ENCODE measurements around the gene WDR91. TPM values are rescaled to one million over a fixed set of nuclear protein-coding genes. Genes with fewer than 3 reads are reported as not detected.

Gene WDR91
- total RNA-seq, 2 experiments from 2014 or later, result 10.7 to 11.6 TPM

DNA sequence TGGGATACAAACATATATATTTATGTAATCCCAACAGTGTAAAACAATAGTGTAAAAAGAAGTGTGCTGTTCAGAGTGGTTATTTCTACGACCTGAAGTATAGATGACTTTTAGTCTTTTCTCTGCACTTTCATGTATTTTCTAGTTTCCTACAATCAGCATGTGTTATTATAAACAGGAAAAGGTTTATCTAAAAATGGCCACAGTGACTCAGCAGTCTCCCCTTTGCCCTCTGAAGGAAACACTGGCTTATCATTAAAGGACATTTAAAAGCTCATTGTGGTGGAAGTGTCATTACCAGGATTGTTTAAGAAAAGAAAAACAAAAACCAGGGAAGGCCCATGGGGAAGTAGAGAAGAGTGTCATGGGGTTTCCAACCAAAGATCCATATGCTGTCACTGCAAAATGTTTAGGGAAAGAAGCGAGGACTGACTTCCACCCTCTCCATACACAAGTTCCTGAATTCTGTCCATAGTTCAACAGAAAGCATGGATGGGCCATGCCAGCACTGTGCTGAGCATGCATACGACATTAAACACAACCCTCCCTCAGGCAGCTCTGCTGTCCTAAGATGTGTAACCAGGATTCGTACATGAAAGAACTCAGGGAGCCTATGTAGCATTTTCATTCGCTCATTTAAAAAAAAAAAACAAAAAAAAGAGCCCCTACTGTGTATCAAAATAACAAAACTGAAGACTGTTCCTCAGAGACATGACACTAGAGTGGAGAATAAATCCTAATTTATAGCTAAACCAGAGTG lies 51.0 kb downstream of the WDR91 start:
- peaks cover 34% of the 10 kb centered on the region for H3K9me3 Mint-ChIP-seq
- H3K27ac Mint-ChIP-seq, result peak overlapping the region; percentile 83
- no peaks in the 10 kb centered on the region for H3K27me3 Mint-ChIP-seq
- H3K4me3 Mint-ChIP-seq, result peak overlapping the region; percentile 33
- ChIA-PET CTCF (interaction anchor here (1.0 to 2.8 kb wide), 4 partner anchors 8 to 176 kb away, joined by 3 to 31 read pairs (median 6); partner anchors contain the start of genes CYREN and TMEM140), POLR2A (interaction anchor here (7.1 kb wide), 2 partner anchors 10 to 11 kb away, joined by 53 to 90 read pairs; partner anchors contain the start of genes CYREN and TMEM140)
- peaks cover 54% of the 10 kb centered on the region for H3K4me1 Mint-ChIP-seq
- peak; percentile 18 for DNase-seq
- H3K36me3 Mint-ChIP-seq (ENCODE audit: low read depth), result peaks cover 94% of the 10 kb centered on the region

GRCh38 chr7:135159359-135160085 lies 51.8 kb downstream of the WDR91 start:
- ChIA-PET CTCF (interaction anchor here (1.0 to 2.8 kb wide), 4 partner anchors 8 to 175 kb away, joined by 3 to 31 read pairs (median 6); partner anchors contain the start of genes CYREN and TMEM140), POLR2A (interaction anchor here (7.1 kb wide), 2 partner anchors 10 kb away, joined by 53 to 90 read pairs; partner anchors contain the start of genes CYREN and TMEM140)
- no peak for DNase-seq
- H3K36me3 Mint-ChIP-seq (ENCODE audit: low read depth), result peaks cover 94% of the 10 kb centered on the region
- H3K9me3 Mint-ChIP-seq, result peaks cover 42% of the 10 kb centered on the region
- H3K4me1 Mint-ChIP-seq, result peaks cover 59% of the 10 kb centered on the region
- H3K27me3 Mint-ChIP-seq, result no peaks in the 10 kb centered on the region
- no peak overlapping the region for H3K4me3 Mint-ChIP-seq
- peak overlapping the region; percentile 83 for H3K27ac Mint-ChIP-seq

- ChIA-PET CTCF (interaction anchor here (0.8 kb wide), 1 partner anchor 11 kb away, joined by 3 read pairs; no protein-coding TSS in a partner anchor), POLR2A (interaction anchor here (7.1 kb wide), 2 partner anchors 9 to 11 kb away, joined by 53 to 90 read pairs; partner anchors contain the start of genes CYREN and TMEM140)
- H3K27me3 Mint-ChIP-seq, result no peaks in the 10 kb centered on the region
Observed at GRCh38 chr7:135158874-135159273, 52.5 kb downstream of the WDR91 start.

DNA sequence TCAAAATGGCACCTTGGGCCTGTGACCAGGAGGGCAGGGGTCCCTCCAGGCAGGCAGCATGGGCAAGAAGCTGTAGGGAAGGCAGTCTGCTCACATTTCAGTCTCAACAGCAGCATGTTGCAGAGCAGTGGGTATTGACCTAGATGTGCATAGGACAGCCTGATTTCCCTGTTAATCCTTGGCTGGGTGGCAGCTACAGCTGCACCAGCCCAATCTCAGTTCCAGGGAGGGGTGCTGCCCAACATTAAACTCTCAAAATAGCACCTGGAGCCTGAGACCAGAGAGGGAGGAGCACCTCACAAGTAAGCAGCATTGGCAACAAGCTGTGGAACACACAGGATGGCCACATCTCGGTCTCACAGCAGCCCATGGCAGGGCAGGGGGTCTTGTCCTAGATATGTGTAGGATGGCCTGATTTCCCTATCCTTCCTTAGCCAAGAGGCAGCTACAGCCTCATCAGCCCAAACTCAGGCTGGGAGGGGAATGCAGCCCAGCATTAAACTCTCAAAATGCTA lies 53.1 kb downstream of the WDR91 start:
- Mint-ChIP-seq H3K4me3 (no peak overlapping the region), H3K9me3 (peaks cover 53% of the 10 kb centered on the region), H3K27ac (no peak overlapping the region), H3K36me3 (ENCODE audit: low read depth) (peaks cover 98% of the 10 kb centered on the region), H3K4me1 (peaks cover 65% of the 10 kb centered on the region), H3K27me3 (no peaks in the 10 kb centered on the region)
- ChIA-PET CTCF (interaction anchor here (0.8 to 2.0 kb wide), 3 partner anchors 10 to 11 kb away, joined by 3 to 7 read pairs (median 4); partner anchors contain the start of gene TMEM140), POLR2A (interaction anchor here (7.1 kb wide), 2 partner anchors 9 to 12 kb away, joined by 53 to 90 read pairs; partner anchors contain the start of genes CYREN and TMEM140)
- DNase-seq, result no peak

More at GRCh38 chr7:135158874-135159273, 52.5 kb downstream of the WDR91 start:
- H3K9me3 Mint-ChIP-seq, result peaks cover 48% of the 10 kb centered on the region
- no peak overlapping the region for H3K4me3 Mint-ChIP-seq
- H3K36me3 Mint-ChIP-seq (ENCODE audit: low read depth), result peaks cover 94% of the 10 kb centered on the region
- no peak for DNase-seq
- H3K4me1 Mint-ChIP-seq, result peaks cover 62% of the 10 kb centered on the region
- H3K27ac Mint-ChIP-seq, result peak overlapping the region; percentile 83

GRCh38 chr7:135156290-135156689 lies 55.0 kb downstream of the WDR91 start:
- no peaks in the 10 kb centered on the region for H3K27me3 Mint-ChIP-seq
- H3K4me1 Mint-ChIP-seq, result peaks cover 68% of the 10 kb centered on the region
- DNase-seq, result no peak
- H3K27ac Mint-ChIP-seq, result no peak overlapping the region
- peaks cover 99% of the 10 kb centered on the region for H3K36me3 Mint-ChIP-seq (ENCODE audit: low read depth)
- CTCF ChIA-PET, result interaction anchor here (2.0 kb wide), 1 partner anchor 13 kb away, joined by 7 read pairs; no protein-coding TSS in a partner anchor
- H3K4me3 Mint-ChIP-seq, result no peak overlapping the region
- POLR2A ChIA-PET, result interaction anchor here (7.1 kb wide), 2 partner anchors 7 to 14 kb away, joined by 53 to 90 read pairs; partner anchors contain the start of genes CYREN and TMEM140
- H3K9me3 Mint-ChIP-seq, result peaks cover 46% of the 10 kb centered on the region

GRCh38 chr7:135154734-135155133 lies 56.6 kb downstream of the WDR91 start:
- peaks cover 46% of the 10 kb centered on the region for H3K9me3 Mint-ChIP-seq
- H3K36me3 Mint-ChIP-seq (ENCODE audit: low read depth), result peaks cover 97% of the 10 kb centered on the region
- H3K4me3 Mint-ChIP-seq, result no peak overlapping the region
- H3K27ac Mint-ChIP-seq, result no peak overlapping the region
- ChIA-PET POLR2A (interaction anchor here (1.0 kb wide), 1 partner anchor 9 kb away, joined by 3 read pairs; no protein-coding TSS in a partner anchor), CTCF (interaction anchor here (1.0 kb wide), 1 partner anchor 823 kb away, joined by 3 read pairs; no protein-coding TSS in a partner anchor)
- H3K4me1 Mint-ChIP-seq, result peaks cover 67% of the 10 kb centered on the region
- H3K27me3 Mint-ChIP-seq, result no peaks in the 10 kb centered on the region
- no peak for DNase-seq

GRCh38 chr7:135152442-135152841 lies 58.9 kb downstream of the WDR91 start:
- CTCF ChIA-PET, result interaction anchor here (1.5 to 7.7 kb wide), 2 partner anchors 8 to 18 kb away, joined by 3 to 88 read pairs; partner anchors contain the start of gene CYREN
- Mint-ChIP-seq H3K9me3 (peaks cover 43% of the 10 kb centered on the region), H3K27ac (no peak overlapping the region), H3K4me1 (peaks cover 59% of the 10 kb centered on the region), H3K36me3 (ENCODE audit: low read depth) (peaks cover 89% of the 10 kb centered on the region), H3K4me3 (no peak overlapping the region), H3K27me3 (no peaks in the 10 kb centered on the region)
- POLR2A ChIA-PET, result interaction anchor here (0.8 to 6.6 kb wide), 2 partner anchors 15 to 59 kb away, joined by 3 to 181 read pairs; partner anchors contain the start of genes CYREN and WDR91
- DNase-seq, result no peak

GRCh38 chr7:135151533-135151932 lies 59.8 kb downstream of the WDR91 start:
- DNase-seq, result no peak
- Mint-ChIP-seq H3K9me3 (peaks cover 36% of the 10 kb centered on the region), H3K36me3 (ENCODE audit: low read depth) (peaks cover 80% of the 10 kb centered on the region), H3K27me3 (no peaks in the 10 kb centered on the region), H3K4me1 (peaks cover 59% of the 10 kb centered on the region), H3K4me3 (peak overlapping the region; percentile 82), H3K27ac (peak overlapping the region; percentile 58)
- ChIA-PET CTCF (interaction anchor here (1.4 to 7.7 kb wide), 4 partner anchors 9 to 165 kb away, joined by 3 to 88 read pairs (median 7); partner anchors contain the start of genes AGBL3 and CYREN), POLR2A (interaction anchor here (0.6 to 6.6 kb wide), 6 partner anchors 8 to 165 kb away, joined by 3 to 181 read pairs (median 4); partner anchors contain the start of genes AGBL3, CYREN and WDR91)

DNA sequence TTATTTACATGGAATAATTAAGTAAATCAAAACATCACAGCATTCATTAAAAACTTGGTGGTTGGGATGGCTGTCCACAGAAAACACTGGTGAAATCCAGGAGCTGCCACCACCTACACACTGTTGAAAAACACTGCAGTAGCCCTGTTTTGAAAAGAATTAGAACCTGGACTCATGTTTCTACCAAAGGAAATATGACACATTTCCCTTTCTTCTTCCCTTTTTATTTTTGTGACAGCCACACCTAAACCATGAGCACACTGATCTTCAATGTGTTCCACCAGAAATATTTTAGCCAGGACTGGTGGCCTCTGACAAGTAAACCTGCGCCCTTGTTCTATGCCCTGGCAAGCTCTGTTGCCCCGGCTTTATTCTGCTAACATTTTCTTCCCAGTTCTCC lies 60.2 kb downstream of the WDR91 start:
- Mint-ChIP-seq H3K9me3 (peaks cover 32% of the 10 kb centered on the region), H3K36me3 (ENCODE audit: low read depth) (peaks cover 76% of the 10 kb centered on the region), H3K4me3 (peak overlapping the region; percentile 82), H3K27ac (peak overlapping the region; percentile 58), H3K4me1 (peaks cover 61% of the 10 kb centered on the region), H3K27me3 (no peaks in the 10 kb centered on the region)
- POLR2A ChIA-PET, result interaction anchor here (0.6 to 6.6 kb wide), 5 partner anchors 8 to 164 kb away, joined by 3 to 181 read pairs (median 4); partner anchors contain the start of genes AGBL3, CYREN and WDR91
- no peak for DNase-seq
- CTCF ChIA-PET, result interaction anchor here (1.4 to 7.7 kb wide), 4 partner anchors 9 to 165 kb away, joined by 3 to 88 read pairs (median 7); partner anchors contain the start of genes AGBL3 and CYREN

- no peak for DNase-seq
- H3K4me3 Mint-ChIP-seq, result peak overlapping the region; percentile 82
- CTCF ChIA-PET, result interaction anchor here (2.0 to 7.7 kb wide), 2 partner anchors 20 to 164 kb away, joined by 10 to 88 read pairs; partner anchors contain the start of genes AGBL3 and CYREN
- H3K36me3 Mint-ChIP-seq (ENCODE audit: low read depth), result peaks cover 71% of the 10 kb centered on the region
- H3K4me1 Mint-ChIP-seq, result peaks cover 65% of the 10 kb centered on the region
- H3K9me3 Mint-ChIP-seq, result peaks cover 23% of the 10 kb centered on the region
- POLR2A ChIA-PET, result interaction anchor here (1.0 to 6.6 kb wide), 4 partner anchors 9 to 164 kb away, joined by 3 to 181 read pairs (median 47); partner anchors contain the start of genes AGBL3, CYREN and WDR91
- no peaks in the 10 kb centered on the region for H3K27me3 Mint-ChIP-seq
- peak overlapping the region; percentile 58 for H3K27ac Mint-ChIP-seq
Observed at GRCh38 chr7:135150072-135150782, 61.1 kb downstream of the WDR91 start.
